Lung (tissue), 12 donors: ENCODE data around the gene ZNF775. TPM values are rescaled to one million over a fixed set of nuclear protein-coding genes. Genes with fewer than 3 reads are reported as not detected.

Source experiments
- ATAC-seq: fragments of 200-7000 bp; cut with Tn5 transposase; one replicate; pipeline ENCODE4 v1.9.1; 2020; ENCODE audit warnings: moderate number of reproducible peaks; ENCODE audit not compliant: insufficient read depth, low FRiP score
- DNase-seq, 3 donors: peaks; one replicate each; pipeline ENCODE4 v3.0.0-alpha.2; 2013 to 2017
- H3K27ac ChIP-seq, 2 donors: one replicate each; pipeline ENCODE4 v1.5.1; 2013; ENCODE audit warnings: mild to moderate bottlenecking in 2 of 2, moderate library complexity in 2 of 2, control low read depth in 1 of 2, inconsistent platforms in 1 of 2, low read depth in 1 of 2, low read length in 1 of 2
- H3K27me3 ChIP-seq, 3 donors: one replicate each; pipeline ENCODE4 v1.5.1; 2013; ENCODE audit warnings: low read length in 2 of 3; ENCODE audit not compliant: control insufficient read depth in 3 of 3, insufficient read depth in 3 of 3
- H3K36me3 ChIP-seq, 4 donors: one replicate each; pipeline ENCODE4 v1.5.1; 2013; ENCODE audit warnings: low read length in 4 of 4, mild to moderate bottlenecking in 1 of 4, moderate library complexity in 1 of 4; ENCODE audit not compliant: control insufficient read depth in 4 of 4, insufficient read depth in 4 of 4
- H3K4me1 ChIP-seq, 5 donors: one replicate each; pipeline ENCODE4 v1.5.1; 2013; ENCODE audit warnings: low read length in 5 of 5, mild to moderate bottlenecking in 2 of 5, moderate library complexity in 1 of 5; ENCODE audit not compliant: control insufficient read depth in 5 of 5, insufficient read depth in 5 of 5
- H3K4me3 ChIP-seq: one replicate; pipeline ENCODE4 v1.5.1; 2013; ENCODE audit warnings: mild to moderate bottlenecking, control low read depth, moderate library complexity
- H3K9ac ChIP-seq, 2 donors: one replicate each; pipeline ENCODE4 v1.5.1; 2013; ENCODE audit warnings: low read length in 2 of 2, control low read depth in 1 of 2; ENCODE audit not compliant: insufficient read depth in 1 of 2
- H3K9me3 ChIP-seq, 4 donors: one replicate each; pipeline ENCODE4 v1.5.1; 2013; ENCODE audit warnings: low read length in 3 of 4, mild to moderate bottlenecking in 1 of 4, moderate library complexity in 1 of 4; ENCODE audit not compliant: control insufficient read depth in 4 of 4, insufficient read depth in 3 of 4
- CTCF ChIP-seq: IDR thresholded peaks from 2 replicates; pipeline ENCODE4 v1.5.1; 2012; ENCODE audit warnings: mild to moderate bottlenecking; ENCODE audit errors: control extremely low read depth, extremely low read depth
- WGBS, 2 donors: extraction: QIAGEN DNeasy Blood & Tissue Kit; methylation state at CpG; one replicate each; pipeline ENCODE4 v1.1.7; 2013; 5-methylcytosine and 5-hydroxymethylcytosine counted together
- polyA plus RNA-seq, 2 donors: library from polyadenylated mRNA; stranded (reverse); fragments of 200-250 nt; gene quantifications; one replicate each; pipeline ENCODE4 v1.2.1, GENCODE V29; 2013
- total RNA-seq, 2 donors: library from RNA; depleted of rRNA in 1 of 2; stranded (reverse); fragments of >200 nt in 1 of 2; gene quantifications; one replicate each; pipeline ENCODE4 v1.2.1, GENCODE V29; 2014 to 2021
- donor health status: control.
- donor health status: control.
- donor health status: Bipolar disorder and iron deficiency.
- donor health status: healthy.
- donor health status: DM: yes; HTN: yes; CAD: no.

ZNF775 gene
- total and polyA plus RNA-seq, 4 donors, result 1.4 to 5.4 (median 3.8) TPM

GRCh38 chr7:150344299-150344698 is 34.8 kb upstream of the ZNF775 start:
- ATAC-seq (no peak), DNase-seq (no peak)
- Histone ChIP-seq H3K4me3 (no peak overlapping the region), H3K9ac (no peak overlapping the region), H3K27me3 (no peaks in the 10 kb centered on the region), H3K4me1 (peaks cover 0 to 16% (median 5%) of the 10 kb centered on the region in 5 donors), H3K36me3 (peaks cover 0 to 7% (median under 1%) of the 10 kb centered on the region in 4 donors), H3K9me3 (peaks cover 0 to 6% (median 1%) of the 10 kb centered on the region in 4 donors), H3K27ac (no peak overlapping the region)
- TF ChIP-seq CTCF, result no peak

- peaks cover 0 to 6% (median 1%) of the 10 kb centered on the region in 4 donors for H3K9me3 ChIP-seq
- ATAC-seq, result no peak
- H3K27me3 ChIP-seq, result no peaks in the 10 kb centered on the region
- H3K4me1 ChIP-seq, result peaks cover 0 to 9% (median 3%) of the 10 kb centered on the region in 5 donors
- no peak overlapping the region for H3K9ac ChIP-seq
- no peak overlapping the region for H3K4me3 ChIP-seq
- DNase-seq, result no peak
- no peak overlapping the region for H3K27ac ChIP-seq
- no peak for TF ChIP-seq CTCF
- H3K36me3 ChIP-seq, result peaks cover 0 to 4% (median 0%) of the 10 kb centered on the region in 4 donors
- 93 to 94% methylated on average over 1 of the region's 1 CpG for WGBS, 2 donors
These were observed 34.1 kb upstream of the ZNF775 start for GRCh38 chr7:150345012-150345411.

- ATAC-seq (no peak), DNase-seq (no peak)
- H3K27ac ChIP-seq, result no peak overlapping the region
- H3K4me1 ChIP-seq, result peaks cover 0 to 6% (median 0%) of the 10 kb centered on the region in 5 donors
- peaks cover 0 to 6% (median 1%) of the 10 kb centered on the region in 4 donors for H3K9me3 ChIP-seq
- no peak for TF ChIP-seq CTCF
- no peak overlapping the region for H3K9ac ChIP-seq
- no peak overlapping the region for H3K4me3 ChIP-seq
- H3K27me3 ChIP-seq, result no peaks in the 10 kb centered on the region
- no peaks in the 10 kb centered on the region for H3K36me3 ChIP-seq
- 89 to 98% methylated on average over 5 of the region's 5 CpGs for WGBS, 2 donors
These were observed 32.2 kb upstream of the ZNF775 start for GRCh38 chr7:150346922-150347321.

- Histone ChIP-seq H3K4me1 (no peaks in the 10 kb centered on the region), H3K27me3 (no peaks in the 10 kb centered on the region), H3K9me3 (peaks cover 0 to 2% (median 0%) of the 10 kb centered on the region in 4 donors), H3K4me3 (no peak overlapping the region), H3K9ac (no peak overlapping the region), H3K36me3 (no peaks in the 10 kb centered on the region), H3K27ac (no peak overlapping the region)
- no peak for TF ChIP-seq CTCF
- DNase-seq, result no peak
- ATAC-seq, result no peak
- WGBS, 2 donors, result 75 to 80% methylated on average over 8 of the region's 8 CpGs
These were observed 27.4 kb upstream of the ZNF775 start for GRCh38 chr7:150351587-150352194.
